K562 (cell line): ENCODE data around the gene DAPL1. TPM values are rescaled to one million over a fixed set of nuclear protein-coding genes. Genes with fewer than 3 reads are reported as not detected.

ENCODE experiments used
- ATAC-seq: fragments of 200-7000 bp; cut with Tn5 transposase; 3 replicates; pipeline ENCODE4 v1.9.1; 2020; ENCODE audit warnings: moderate library complexity
- BruUV-seq: library from RNA; stranded (reverse); fragments of 400-500 nt; replicated peaks from 2 replicates; lab custom pipeline; 2021; lab: Mats Ljungman, UMichigan
- CTCF ChIA-PET: fragments of 300-600 bp; formaldehyde crosslinking; extraction: SDS; loops from one replicate; lab custom pipeline; 2021; ENCODE audit warnings: low intra/inter-chr PET ratio; lab: Yijun Ruan, JAX
- POLR2A ChIA-PET: fragments of 300-600, 350-650 bp; sonication (Branson Sonifier 250); formaldehyde crosslinking; extraction: SDS; loops from one replicate; lab custom pipeline; 2021; ENCODE audit warnings: antibody characterized with exemption, inconsistent platforms; lab: Yijun Ruan, JAX
- DNase-seq, 4 experiments: peaks; one replicate each; pipeline versions ENCODE4 v3.0.0 to v3.0.0-alpha.2; 2011 to 2018; ENCODE audit warnings: low spot score in 3 of 4, mixed read lengths in 3 of 4; ENCODE audit errors: extremely low read depth in 1 of 4
- FAIRE-seq: peaks from 2 replicates; lab custom pipeline; 2011; peaks lifted over from hg19 to GRCh38; lab: Jason Lieb, UNC
- H2AFZ ChIP-seq: 2 replicates; pipeline ENCODE4 v1.6.0; 2011; ENCODE audit warnings: low read depth, low read length, control low read depth, inconsistent platforms
- H3K27ac ChIP-seq: fragments of 200-600 bp; 3 replicates; pipeline ENCODE4 v1.8.0; 2011; ENCODE audit warnings: low read depth, mild to moderate bottlenecking, control low read depth, inconsistent platforms, low read length, moderate library complexity, mixed read lengths; ENCODE audit errors: extremely low read depth
- H3K27me3 ChIP-seq, 2 experiments: fragments of 300-600 bp in 1 of 2; 2 replicates in 1 of 2; 3 replicates in 1 of 2; pipeline versions ENCODE4 v1.6.0 to v1.8.0; 2011; ENCODE audit warnings: inconsistent platforms in 2 of 2, low read length in 2 of 2, mild to moderate bottlenecking in 1 of 2, mixed read lengths in 1 of 2, moderate library complexity in 1 of 2; ENCODE audit not compliant: control insufficient read depth in 2 of 2, insufficient read depth in 2 of 2
- H3K36me3 ChIP-seq: fragments of 300-600 bp; 3 replicates; pipeline ENCODE4 v1.8.0; 2011; ENCODE audit warnings: mild to moderate bottlenecking, low read length, inconsistent platforms; ENCODE audit not compliant: control insufficient read depth, insufficient read depth
- H3K4me1 ChIP-seq, 2 experiments: fragments of 200-600 bp in 1 of 2; replicated peaks in 1 of 2; 2 replicates in 1 of 2; 3 replicates in 1 of 2; pipeline versions ENCODE4 v1.5.1 to v1.8.0; 2011; ENCODE audit warnings: inconsistent platforms in 2 of 2, low read length in 2 of 2, mild to moderate bottlenecking in 1 of 2, mixed read lengths in 1 of 2, moderate library complexity in 1 of 2; ENCODE audit not compliant: control insufficient read depth in 2 of 2, insufficient read depth in 2 of 2
- H3K4me2 ChIP-seq: 2 replicates; pipeline ENCODE4 v1.6.1; 2011; ENCODE audit warnings: low read length, control low read depth, inconsistent platforms, mixed read lengths; ENCODE audit not compliant: insufficient read depth
- H3K4me3 ChIP-seq: fragments of 200-600 bp; sonication (generic), shearing (Covaris generic); 2 replicates; pipeline ENCODE4 v1.5.1; 2016; ENCODE audit warnings: control low read depth, inconsistent platforms
- H3K79me2 ChIP-seq: fragments of 200-600 bp; 3 replicates; pipeline ENCODE4 v1.8.0; 2011; ENCODE audit warnings: low read length, inconsistent platforms; ENCODE audit not compliant: control insufficient read depth, insufficient read depth
- H3K9ac ChIP-seq, 2 experiments: 2 replicates each; pipeline versions ENCODE4 v1.6.0 to v1.6.1; 2011; ENCODE audit warnings: low read depth in 2 of 2, low read length in 2 of 2, control low read depth in 1 of 2, inconsistent platforms in 1 of 2, mild to moderate bottlenecking in 1 of 2, mixed read lengths in 1 of 2; ENCODE audit not compliant: insufficient read depth in 1 of 2
- H3K9me1 ChIP-seq: one replicate; pipeline ENCODE4 v1.6.0; 2011; ENCODE audit warnings: inconsistent platforms, mild to moderate bottlenecking, low read length, moderate library complexity; ENCODE audit not compliant: control insufficient read depth, insufficient read depth
- H3K9me3 ChIP-seq: replicated peaks from 2 replicates; pipeline ENCODE4 v1.5.1; 2011; ENCODE audit warnings: low read depth, low read length, inconsistent platforms; ENCODE audit not compliant: control insufficient read depth, insufficient read depth
- H4K20me1 ChIP-seq: replicated peaks from 2 replicates; pipeline ENCODE4 v1.6.1; 2011; ENCODE audit warnings: low read length, inconsistent platforms, mixed read lengths; ENCODE audit not compliant: control insufficient read depth, insufficient read depth
- ARID4B ChIP-seq: sonication (generic); formaldehyde crosslinking; IDR thresholded peaks from 2 replicates; pipeline ENCODE4 v1.8.0; 2022; ENCODE audit warnings: mild to moderate bottlenecking, missing genetic modification reagents
- ELF2 ChIP-seq: fragments of 250-450 bp; sonication (Bioruptor Pico); IDR thresholded peaks from 2 replicates; pipeline ENCODE4 v1.5.0; 2021; ENCODE audit warnings: mild to moderate bottlenecking
- KAT8 ChIP-seq: fragments of 450-650 bp; IDR thresholded peaks from 2 replicates; pipeline ENCODE4 v1.6.1; 2016; ENCODE audit warnings: low read depth, mild to moderate bottlenecking
- KLF13 ChIP-seq: fragments of 450-650 bp; IDR thresholded peaks from 2 replicates; pipeline ENCODE4 v1.6.1; 2016; ENCODE audit warnings: missing genetic modification characterization, low read depth, mild to moderate bottlenecking, missing compliant biosample characterization, moderate library complexity, borderline replicate concordance
- MEF2D ChIP-seq: conservative IDR thresholded peaks from 2 replicates; pipeline ENCODE4 v1.6.1; 2016; ENCODE audit warnings: low read depth, missing genetic modification characterization, missing compliant biosample characterization
- NONO ChIP-seq, 2 experiments: fragments of 200-400 bp in 1 of 2; fragments of 450-650 bp in 1 of 2; formaldehyde crosslinking in 1 of 2; IDR thresholded peaks; 2 replicates each; pipeline ENCODE4 v1.6.1; 2017; ENCODE audit warnings: low read depth in 2 of 2, mild to moderate bottlenecking in 2 of 2, moderate library complexity in 2 of 2, low read length in 1 of 2
- PTRF ChIP-seq: fragments of 450-650 bp; IDR thresholded peaks from 2 replicates; pipeline ENCODE4 v1.6.1; 2016; ENCODE audit warnings: mild to moderate bottlenecking, missing genetic modification characterization, missing compliant biosample characterization
- SIX5 ChIP-seq, 2 experiments: IDR thresholded peaks; 2 replicates each; pipeline ENCODE4 v1.6.1; 2011; ENCODE audit warnings: low read length in 2 of 2, borderline replicate concordance in 1 of 2, low read depth in 1 of 2, mild to moderate bottlenecking in 1 of 2, moderate library complexity in 1 of 2; ENCODE audit not compliant: insufficient read depth in 1 of 2
- SOX6 ChIP-seq: fragments of 450-650 bp; IDR thresholded peaks from 2 replicates; pipeline ENCODE4 v1.6.1; 2014; ENCODE audit warnings: mild to moderate bottlenecking
- TCF7 ChIP-seq: sonication (generic); IDR thresholded peaks from 2 replicates; pipeline ENCODE4 v1.6.1; 2016; ENCODE audit warnings: antibody characterized with exemption, borderline replicate concordance
- ZFX ChIP-seq: sonication (generic); formaldehyde crosslinking; IDR thresholded peaks from 2 replicates; pipeline ENCODE4 v1.8.0; 2022; ENCODE audit warnings: mild to moderate bottlenecking, missing genetic modification reagents, moderate library complexity
- ZNF12 ChIP-seq: sonication (generic); formaldehyde crosslinking; IDR thresholded peaks from 2 replicates; pipeline ENCODE4 v1.4.0; 2020; ENCODE audit warnings: mild to moderate bottlenecking, missing genetic modification reagents
- ZNF124 ChIP-seq: sonication (generic); formaldehyde crosslinking; IDR thresholded peaks from 2 replicates; pipeline ENCODE4 v1.8.1; 2022; ENCODE audit warnings: missing genetic modification reagents
- ZNF764 ChIP-seq: fragments of 250-450 bp; sonication (Bioruptor Pico); IDR thresholded peaks from 2 replicates; pipeline ENCODE4 v1.4.0; 2020; ENCODE audit warnings: low read depth, mild to moderate bottlenecking, moderate library complexity
- WGBS: fragments of 100-300 bp; shearing (Covaris generic); methylation state at CpG from one replicate; pipeline ENCODE4 v1.1.6; 2016; ENCODE audit warnings: low coverage, mixed read lengths; ENCODE audit not compliant: insufficient coverage; ENCODE audit errors: missing lambda C conversion rate; 5-methylcytosine and 5-hydroxymethylcytosine counted together
- in situ Hi-C: fragments of 300-500 bp; cut with MboI; formaldehyde crosslinking; loops from 4 replicates; pipeline ENCODE4 v1.15.0; 2018; ENCODE audit warnings: inconsistent platforms, mixed read lengths
- intact Hi-C: fragments of 100-400 bp; cut with micrococcal nuclease; formaldehyde crosslinking; loops from 2 replicates; pipeline ENCODE4 v1.14.2; 2022
- polyA plus RNA-seq, 8 experiments: library from polyadenylated mRNA; depleted of rRNA in 4 of 8; stranded (reverse) in 5 of 8; unstranded in 3 of 8; fragments of >200 nt; fragmentation: Nextera tagmentation in 2 of 8; fragmentation: Illumina TruSeq in 1 of 8; extraction: Ambion mirVana in 2 of 8; extraction: Trizol in 1 of 8; gene quantifications; 2 replicates each; pipeline versions ENCODE4 v1.2.1 to v1.2.3, GENCODE V29; 2011 to 2014; ENCODE audit warnings: inconsistent platforms in 1 of 8, missing spikeins in 1 of 8
- total RNA-seq, 7 experiments: library from RNA; depleted of rRNA in 6 of 7; stranded (reverse); fragments of >200 nt in 6 of 7; fragmentation: Illumina TruSeq in 2 of 7; extraction: Trizol in 2 of 7; gene quantifications; 2 replicates each; pipeline versions ENCODE4 v1.2.1 to v1.2.3, GENCODE V29; 2011 to 2021; ENCODE audit warnings: low replicate concordance in 1 of 7
- TF ChIP-seq, protein P1 (sequence below), 2 experiments: fragments of 150-350 bp in 1 of 2; IDR thresholded peaks; 2 replicates each; pipeline ENCODE4 v1.6.1; 2012 to 2016; ENCODE audit warnings: low read depth in 2 of 2, low read length in 2 of 2, mild to moderate bottlenecking in 1 of 2, moderate library complexity in 1 of 2

Gene DAPL1
- total and polyA plus RNA-seq, 9 of the 15 experiments (the other 6 are each of a cell fraction or from before 2014, with no cell fraction given) = not detected

GRCh38 chr2:158782616-158783015, 12.5 kb upstream of the DAPL1 start (continued):
- TF ChIP-seq NONO (IDR thresholded peaks at IDR 0.05; ENCODE audit: low read depth in 2 of 2, low read length in 1 of 2) = no peak
- no peak for TF ChIP-seq ELF2

- intact Hi-C loops = no loop called here
- no peaks in the 10 kb centered on the region for H3K4me1 ChIP-seq
- H3K9me1 ChIP-seq = no peaks in the 10 kb centered on the region
- no peaks in the 10 kb centered on the region for H4K20me1 ChIP-seq
- no peaks in the 10 kb centered on the region; the same call in 1 of the 2 replicates for H3K9me3 ChIP-seq
- FAIRE-seq (no peak), ATAC-seq (no peak), DNase-seq (no peak)
- ChIA-PET CTCF (no interaction called here), POLR2A (no interaction called here)
- no TSS peak for BruUV-seq
- H3K9ac ChIP-seq = no peak overlapping the region
- H3K36me3 ChIP-seq = no peaks in the 10 kb centered on the region
- no peaks in the 10 kb centered on the region for H3K79me2 ChIP-seq
- peaks cover 10 to 14% of the 10 kb centered on the region in 2 experiments for H3K27me3 ChIP-seq
- 2% methylated on average over 2 of the region's 2 CpGs for WGBS
- in situ Hi-C loops = no loop called here
- H3K27ac ChIP-seq = no peak overlapping the region
- no peak overlapping the region for H3K4me3 ChIP-seq
- H3K4me2 ChIP-seq = no peak overlapping the region
- H2AFZ ChIP-seq = no peak overlapping the region
- TF ChIP-seq TCF7 (no peak), ARID4B (CRISPR knock-in tag) (no peak), ZNF124 (no peak), KAT8 (no peak), KLF13 (tag) (no peak), ZNF12 (CRISPR knock-in tag) (no peak), SIX5 (IDR thresholded peaks at IDR 0.05; ENCODE audit: borderline replicate concordance in 1 of 2, insufficient read depth in 1 of 2, low read depth in 1 of 2, low read length in 2 of 2) (no peak), PTRF (tag) (no peak), SOX6 (no peak), ZFX (CRISPR knock-in tag) (no peak), MEF2D (tag) (no peak), ZNF764 (no peak)
- TF ChIP-seq, protein P1, sequence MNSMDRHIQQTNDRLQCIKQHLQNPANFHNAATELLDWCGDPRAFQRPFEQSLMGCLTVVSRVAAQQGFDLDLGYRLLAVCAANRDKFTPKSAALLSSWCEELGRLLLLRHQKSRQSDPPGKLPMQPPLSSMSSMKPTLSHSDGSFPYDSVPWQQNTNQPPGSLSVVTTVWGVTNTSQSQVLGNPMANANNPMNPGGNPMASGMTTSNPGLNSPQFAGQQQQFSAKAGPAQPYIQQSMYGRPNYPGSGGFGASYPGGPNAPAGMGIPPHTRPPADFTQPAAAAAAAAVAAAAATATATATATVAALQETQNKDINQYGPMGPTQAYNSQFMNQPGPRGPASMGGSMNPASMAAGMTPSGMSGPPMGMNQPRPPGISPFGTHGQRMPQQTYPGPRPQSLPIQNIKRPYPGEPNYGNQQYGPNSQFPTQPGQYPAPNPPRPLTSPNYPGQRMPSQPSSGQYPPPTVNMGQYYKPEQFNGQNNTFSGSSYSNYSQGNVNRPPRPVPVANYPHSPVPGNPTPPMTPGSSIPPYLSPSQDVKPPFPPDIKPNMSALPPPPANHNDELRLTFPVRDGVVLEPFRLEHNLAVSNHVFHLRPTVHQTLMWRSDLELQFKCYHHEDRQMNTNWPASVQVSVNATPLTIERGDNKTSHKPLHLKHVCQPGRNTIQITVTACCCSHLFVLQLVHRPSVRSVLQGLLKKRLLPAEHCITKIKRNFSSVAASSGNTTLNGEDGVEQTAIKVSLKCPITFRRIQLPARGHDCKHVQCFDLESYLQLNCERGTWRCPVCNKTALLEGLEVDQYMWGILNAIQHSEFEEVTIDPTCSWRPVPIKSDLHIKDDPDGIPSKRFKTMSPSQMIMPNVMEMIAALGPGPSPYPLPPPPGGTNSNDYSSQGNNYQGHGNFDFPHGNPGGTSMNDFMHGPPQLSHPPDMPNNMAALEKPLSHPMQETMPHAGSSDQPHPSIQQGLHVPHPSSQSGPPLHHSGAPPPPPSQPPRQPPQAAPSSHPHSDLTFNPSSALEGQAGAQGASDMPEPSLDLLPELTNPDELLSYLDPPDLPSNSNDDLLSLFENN (IDR thresholded peaks at IDR 0.05; ENCODE audit: low read depth in 2 of 2, low read length in 2 of 2) = no peak
Observed at GRCh38 chr2:158783923-158784322, 11.2 kb upstream of the DAPL1 start.
